NCI-H2107 treated with DMSO at 0.1 percent for 48 hours (cell line): ENCODE data around the gene CD2BP2.
A peak's percentile ranks its signal among the peaks of the same experiment; 100 is the strongest.

Experiments
- DNase-seq: peaks from one replicate; lab custom pipeline; 2025; ENCODE audit not compliant: unreplicated experiment; lab: John Stamatoyannopoulos, UW

CD2BP2 gene

DNA sequence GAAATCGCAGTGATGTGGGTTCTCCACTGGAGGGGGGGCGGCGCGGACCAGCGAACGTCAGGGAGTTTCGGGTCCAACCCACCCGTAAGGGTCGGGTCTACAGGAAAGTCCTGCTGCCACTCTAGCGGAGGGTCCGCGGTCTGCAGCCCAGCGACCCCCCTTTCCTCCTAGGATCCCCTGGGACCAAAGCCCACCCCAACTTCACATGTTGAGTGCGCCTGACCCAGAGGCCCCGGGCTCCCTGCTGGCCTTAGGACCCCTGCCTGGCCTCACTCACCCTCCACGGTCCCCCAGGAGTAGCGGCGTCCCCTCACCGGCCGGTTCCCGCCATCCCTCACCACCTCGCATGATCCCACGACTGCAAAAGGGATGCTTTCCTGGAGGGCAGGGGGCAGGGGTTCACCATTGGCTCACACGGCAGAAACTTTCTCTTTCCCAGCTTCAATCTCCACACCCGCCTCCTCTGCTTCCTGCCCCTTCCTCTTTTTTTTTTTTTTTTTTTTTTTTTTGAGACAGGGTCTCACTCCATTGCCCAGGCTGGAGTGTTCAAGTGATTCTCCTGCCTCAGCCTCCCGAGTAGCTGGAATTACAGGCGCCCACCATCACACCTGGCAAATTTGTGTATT, 24.2 kb upstream of the CD2BP2 start:
- DNase-seq = no peak

DNA sequence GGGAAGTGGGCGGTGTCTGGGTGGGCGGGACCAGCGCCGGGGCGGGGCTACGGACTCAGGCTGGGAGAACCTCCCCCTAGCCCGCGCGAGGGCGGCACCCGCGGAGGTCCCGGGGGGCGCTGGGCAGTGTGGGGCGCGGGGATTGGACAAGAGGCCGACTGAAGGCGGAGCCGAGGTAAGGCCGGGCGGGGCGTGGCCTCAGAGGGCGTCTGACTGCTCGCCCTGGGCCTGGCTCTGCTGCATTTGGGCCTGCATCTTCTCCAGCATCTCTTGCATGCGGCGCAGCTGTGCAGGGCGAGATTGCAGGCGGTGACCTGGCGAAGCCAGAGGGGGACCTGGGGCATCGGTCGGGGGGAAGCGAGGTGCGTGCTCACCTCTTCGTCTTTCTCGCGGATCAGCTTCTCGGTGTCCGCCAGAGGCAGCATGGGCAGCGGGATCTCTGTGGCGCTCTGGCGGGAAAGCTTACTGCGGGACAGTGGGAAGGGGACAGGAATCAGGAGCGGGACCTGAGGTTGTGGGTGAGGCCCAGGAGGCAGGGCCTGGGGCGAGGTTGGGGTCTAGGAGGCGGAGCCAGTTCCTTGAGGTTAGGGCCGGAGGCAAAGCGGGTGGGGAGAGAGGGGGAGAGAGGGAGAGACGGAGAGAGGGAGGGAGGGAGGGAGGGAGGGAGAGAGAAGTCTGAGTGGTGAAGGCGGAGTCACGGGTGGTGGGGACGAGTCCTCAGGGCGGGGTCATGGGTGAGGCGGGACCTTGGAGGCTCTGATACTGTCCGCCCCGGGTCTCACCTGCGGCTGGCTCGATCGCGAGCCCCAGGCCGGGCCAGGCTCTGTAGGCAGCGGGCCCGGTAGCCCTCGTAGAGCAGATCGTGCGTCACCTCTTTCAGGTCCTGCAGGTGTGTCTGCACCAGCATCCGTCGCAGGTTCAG, 23.4 kb upstream of the CD2BP2 start:
- peak; percentile 73 for DNase-seq

DNA sequence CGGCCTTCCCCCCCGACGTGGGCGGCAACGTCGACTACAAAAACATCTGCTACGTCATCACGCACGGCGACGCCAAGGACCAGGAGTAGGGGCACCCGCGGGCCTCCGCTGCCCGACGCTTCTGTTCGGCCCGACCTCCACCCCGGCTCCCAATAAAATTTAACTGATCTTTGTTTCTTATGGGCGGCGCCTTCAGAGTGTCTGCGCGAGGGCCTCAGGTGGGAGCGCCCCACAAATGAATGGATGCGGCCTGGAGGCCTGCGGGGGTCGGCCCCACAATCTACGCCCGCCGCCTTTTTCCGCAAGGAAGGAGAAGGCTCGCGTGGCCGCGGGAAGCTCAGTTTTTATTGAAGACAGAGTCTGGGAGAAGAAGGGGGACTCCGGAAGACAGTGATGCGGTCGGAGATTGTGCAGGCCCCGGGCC, 22.7 kb upstream of the CD2BP2 start:
- peak; percentile 73 for DNase-seq

DNA sequence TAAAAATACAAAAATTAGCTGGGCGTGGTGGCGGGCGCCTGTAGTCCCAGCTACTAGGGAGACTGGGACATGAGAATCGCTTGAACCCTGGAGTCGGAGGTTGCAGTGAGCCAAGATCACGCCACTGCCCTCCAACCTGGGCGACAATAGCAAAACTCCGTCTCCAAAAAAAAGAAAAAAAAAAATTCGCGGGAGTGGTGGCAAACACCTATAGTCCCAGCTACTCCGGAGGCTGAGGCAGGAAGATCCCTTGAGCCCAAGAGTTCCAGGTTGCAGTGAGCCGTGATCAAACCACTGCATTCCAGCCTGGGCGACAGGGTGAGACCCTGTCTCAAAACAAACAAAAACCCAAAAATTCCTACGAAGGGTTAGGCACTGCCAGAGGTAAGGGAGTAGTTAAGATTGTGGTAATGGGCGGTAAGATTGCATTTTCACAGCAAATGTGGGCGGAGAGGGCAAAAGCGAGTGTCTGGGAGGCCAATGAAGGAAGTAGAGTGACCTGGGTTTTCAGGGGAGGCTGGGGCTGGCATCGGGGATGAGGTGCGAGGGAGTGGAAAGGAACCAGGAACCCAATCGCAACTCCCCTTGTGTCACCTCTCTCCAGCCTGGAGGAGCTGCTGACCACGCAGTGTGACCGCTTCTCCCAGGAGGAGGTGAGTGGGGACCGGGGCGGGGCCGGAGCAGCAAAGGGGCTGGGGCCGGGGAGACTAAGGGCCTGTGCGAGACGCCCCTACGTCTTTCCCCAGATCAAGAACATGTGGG, 22.1 kb upstream of the CD2BP2 start:
- DNase-seq = no peak

DNA sequence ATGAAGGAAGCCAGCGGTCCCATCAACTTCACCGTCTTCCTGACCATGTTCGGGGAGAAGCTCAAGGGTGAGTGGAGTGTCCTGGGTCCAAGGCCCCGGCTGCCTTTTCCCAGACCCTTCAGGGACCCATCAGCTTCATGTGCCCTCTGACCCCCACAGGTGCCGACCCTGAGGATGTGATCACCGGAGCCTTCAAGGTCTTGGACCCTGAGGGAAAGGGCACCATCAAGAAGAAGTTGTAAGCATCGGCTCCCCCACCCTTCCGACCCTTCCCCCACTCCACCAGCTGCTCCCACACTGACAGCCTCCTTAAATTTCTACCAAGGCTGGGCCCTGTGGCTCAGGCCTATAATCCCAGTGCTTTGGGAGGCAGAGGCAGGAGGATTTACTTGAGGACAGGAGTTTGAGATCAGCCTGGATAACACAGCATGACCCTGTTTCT, 21.4 kb upstream of the CD2BP2 start:
- DNase-seq = no peak

DNA sequence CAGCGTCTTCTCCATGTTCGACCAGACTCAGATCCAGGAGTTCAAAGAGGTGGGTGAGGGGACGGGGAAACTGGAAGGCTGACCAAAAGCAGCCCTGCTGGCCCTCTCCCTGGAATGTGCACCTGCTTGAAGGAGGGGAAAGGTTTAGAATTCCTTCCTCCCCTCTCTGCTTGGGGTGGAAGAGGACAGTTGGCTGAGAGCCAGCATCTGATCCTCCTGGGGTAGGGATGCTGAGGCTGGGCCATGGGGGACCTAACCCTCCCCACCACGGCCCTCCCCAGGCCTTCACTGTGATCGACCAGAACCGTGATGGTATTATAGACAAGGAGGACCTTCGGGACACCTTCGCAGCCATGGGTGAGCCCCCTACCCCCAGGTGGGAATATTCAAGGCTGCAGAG, 20.8 kb upstream of the CD2BP2 start:
- DNase-seq = no peak

DNA sequence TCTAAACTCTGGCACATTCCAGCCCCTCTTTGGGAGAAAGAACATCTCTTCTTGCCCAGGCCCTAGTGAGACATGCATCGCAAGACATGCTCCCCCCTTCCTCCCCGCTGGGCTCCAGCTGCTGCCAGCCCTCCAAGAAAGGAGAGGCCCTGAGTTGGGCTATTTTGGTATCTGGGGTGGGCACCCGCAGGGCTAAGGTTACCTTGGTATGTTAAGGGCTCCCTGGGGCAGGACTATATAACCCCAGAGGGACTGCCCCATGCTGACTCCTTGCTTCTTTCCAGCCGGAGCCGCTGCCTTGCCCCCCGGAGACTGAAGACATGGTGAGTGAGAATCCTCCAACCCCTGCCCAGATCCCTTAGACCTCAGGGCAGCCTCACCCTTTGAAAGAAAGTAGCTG, 19.4 kb upstream of the CD2BP2 start, which contains the start of gene MYL11:
Gene MYL11 (plus strand): TSS at position 265 of the 400 bp plus-strand sequence. CDS start 56 bp downstream, at position 321.
- DNase-seq = no peak

DNA sequence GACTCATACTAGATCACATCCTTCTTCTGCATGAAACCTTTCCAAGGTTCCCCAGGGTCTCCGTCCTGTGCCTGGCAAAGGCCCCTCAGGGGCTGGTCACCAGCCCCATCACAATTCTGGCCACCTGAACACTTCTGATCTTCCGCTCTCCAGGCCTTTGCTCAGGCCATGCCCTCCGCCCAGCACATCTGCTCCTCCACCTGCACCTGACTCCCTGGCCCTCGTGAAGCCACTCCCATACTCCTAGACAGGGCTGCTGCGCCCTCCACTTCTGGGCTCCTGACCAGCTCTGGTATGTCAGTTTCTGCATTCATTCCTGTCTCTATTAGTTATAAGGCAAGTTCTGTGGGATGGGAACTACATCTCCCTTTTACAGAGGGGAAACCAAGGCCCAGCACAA, 17.6 kb upstream of the CD2BP2 start:
- no peak for DNase-seq

DNA sequence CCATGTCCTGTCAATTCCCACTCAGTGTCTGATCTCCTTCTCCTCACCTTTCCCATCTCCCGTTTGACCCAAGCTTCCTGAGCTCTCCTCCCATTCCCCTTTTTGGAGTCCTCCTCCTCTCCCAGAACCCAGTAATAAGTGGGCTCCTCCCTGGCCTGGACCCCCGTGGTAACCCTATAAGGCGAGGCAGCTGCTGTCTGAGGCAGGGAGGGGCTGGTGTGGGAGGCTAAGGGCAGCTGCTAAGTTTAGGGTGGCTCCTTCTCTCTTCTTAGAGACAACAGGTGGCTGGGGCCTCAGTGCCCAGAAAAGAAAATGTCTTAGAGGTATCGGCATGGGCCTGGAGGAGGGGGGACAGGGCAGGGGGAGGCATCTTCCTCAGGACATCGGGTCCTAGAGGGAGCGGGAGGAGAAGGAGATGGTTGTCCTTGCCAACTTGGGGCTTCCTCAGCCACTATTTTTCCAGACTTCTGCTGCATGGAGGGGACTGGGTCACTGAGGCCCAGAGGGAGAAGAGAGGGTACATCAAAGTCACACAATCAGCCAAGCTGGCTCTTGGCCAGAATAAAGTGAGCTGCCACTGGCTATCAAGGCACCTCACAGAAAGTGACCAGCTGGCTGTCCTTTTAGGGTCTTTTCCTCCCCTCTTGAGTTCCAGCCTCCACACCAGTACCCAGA, 17.1 kb upstream of the CD2BP2 start:
- DNase-seq = no peak

DNA sequence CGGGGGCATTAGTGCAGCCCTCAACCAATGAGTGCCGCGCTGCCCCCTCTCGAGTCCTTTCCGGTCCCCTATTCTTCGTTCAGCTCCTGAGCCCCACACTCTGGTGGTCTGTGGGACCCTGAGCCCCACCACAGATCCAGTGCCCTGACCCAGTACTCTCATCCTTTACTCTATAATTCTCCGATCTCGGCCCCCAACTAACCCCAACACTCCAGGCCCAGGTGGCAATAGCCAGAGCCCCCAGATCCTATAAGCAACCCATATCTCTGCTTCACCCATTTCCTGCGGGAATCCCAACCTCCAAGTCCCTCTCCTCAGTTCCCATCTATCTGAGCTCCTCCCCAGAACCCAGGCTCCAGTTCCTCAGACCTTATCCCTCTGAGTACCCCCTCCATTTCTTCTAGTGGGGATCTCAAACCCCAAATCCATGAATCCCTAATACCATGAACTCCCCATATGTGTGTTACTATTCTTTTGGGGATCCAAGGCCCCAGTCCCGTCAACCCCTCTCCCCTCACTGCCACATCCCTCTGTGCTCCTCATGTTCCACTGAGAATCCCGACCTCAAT, 16.2 kb upstream of the CD2BP2 start:
- DNase-seq = no peak

DNA sequence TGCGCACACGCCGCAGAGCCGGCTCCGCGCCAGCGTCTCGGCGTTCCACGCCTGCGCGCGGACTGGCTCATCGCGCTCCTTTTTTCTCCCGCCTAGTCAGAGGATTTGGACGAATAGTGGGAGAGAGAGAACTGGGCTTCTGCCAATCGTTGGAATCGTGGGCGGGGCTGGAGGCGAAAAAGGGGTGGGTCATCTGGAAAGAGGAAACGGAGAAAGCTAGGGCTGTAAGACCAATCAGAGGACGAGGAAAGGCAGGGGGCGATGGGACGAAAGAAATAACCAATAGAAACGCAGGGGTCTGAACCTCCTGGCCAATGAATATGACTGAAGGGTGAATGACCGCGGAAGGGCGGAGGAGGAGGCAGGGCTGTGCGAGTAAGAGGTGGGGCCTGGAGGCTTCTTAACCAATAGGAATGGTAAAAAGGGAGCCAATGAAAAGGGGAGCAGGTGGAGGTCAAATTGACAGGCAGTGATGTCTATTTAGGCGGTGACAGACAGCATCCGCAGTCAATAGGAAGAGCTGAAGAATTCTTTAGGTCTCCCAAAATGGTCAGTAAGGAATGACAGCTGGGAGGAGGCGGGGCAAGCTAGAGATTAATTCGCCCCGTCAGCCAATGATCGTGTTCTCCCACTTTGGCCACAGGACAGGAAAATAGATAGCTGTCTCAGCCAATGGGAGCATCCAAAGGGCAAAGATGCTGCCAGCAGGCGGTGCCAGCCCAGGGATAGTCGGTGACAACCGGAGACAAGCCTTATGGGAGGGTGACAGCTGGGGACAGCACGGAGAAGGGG, 15.5 kb upstream of the CD2BP2 start, which contains the start of gene TBC1D10B:
Gene TBC1D10B (minus strand): TSS at position 39 of the 792 bp plus-strand sequence. CDS start 311 bp downstream, outside the sequence.
- DNase-seq = peak; percentile 100

DNA sequence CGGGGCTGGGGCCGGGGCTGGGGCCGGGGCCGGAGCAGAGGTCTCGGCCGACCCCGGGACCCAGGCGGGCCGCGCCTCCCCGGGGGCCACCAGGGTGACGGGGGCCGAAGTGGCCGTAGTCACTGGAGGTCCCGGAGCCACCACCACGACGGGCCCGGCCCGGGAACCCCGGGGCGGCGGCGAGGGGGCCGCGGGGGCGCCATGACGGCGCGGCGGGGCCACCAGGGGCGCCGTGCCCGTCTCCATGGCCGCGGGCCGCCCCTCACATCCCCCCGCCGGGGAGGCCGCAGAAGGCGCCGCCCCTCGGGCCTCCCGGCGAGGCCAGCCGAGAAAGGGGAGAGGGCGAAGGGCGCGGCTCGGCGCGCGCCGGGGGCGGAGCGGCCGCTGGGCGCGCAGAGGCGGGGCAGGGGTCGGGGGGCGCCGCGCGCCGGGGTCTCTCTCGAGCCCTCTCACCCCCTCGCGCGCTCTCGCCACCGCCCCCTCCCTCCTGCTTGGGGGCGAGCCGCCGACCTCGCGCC, 14.9 kb upstream of the CD2BP2 start:
- no peak for DNase-seq

DNA sequence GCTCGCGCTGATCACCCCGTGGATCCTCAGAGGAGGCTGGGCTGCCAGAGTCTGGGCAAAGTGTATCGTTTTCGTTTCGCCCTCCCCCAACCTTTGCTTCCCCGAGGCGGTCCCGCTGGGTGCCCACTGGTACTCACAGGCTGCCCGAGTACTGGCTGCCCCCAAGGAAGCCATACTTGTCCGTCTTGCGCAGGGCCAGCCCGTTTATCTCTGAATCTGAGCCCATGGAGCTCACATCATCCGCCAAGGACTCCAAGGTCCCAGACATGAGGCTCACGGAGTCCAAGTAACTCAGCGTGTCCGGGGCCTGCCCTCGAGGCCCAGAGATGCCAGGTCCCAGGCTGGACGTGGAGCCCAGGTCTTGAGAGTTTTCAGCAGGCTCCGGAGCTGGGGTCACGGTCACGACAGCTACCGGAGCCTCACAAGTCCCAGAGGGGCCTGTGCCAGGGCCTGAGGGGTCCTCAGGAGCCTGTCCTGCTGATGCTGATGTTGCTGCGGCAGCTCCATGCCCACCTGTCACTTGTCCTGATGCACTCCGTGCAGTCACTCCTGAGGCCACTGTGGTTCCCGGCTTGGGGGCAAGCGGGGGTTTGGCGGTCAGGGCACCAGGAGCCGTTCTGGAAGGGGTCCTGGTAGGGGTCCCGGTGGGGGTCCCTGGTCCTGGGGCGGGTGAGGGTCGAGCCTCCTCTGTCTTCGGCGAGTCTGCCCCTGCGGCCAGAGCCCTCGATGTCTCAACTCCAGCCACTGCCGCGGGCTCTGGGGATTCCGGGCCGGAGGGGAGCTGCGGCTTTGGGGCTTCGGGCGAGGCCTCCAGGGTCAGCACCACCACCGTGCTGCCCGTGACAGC, 14.2 kb upstream of the CD2BP2 start:
- DNase-seq = no peak

DNA sequence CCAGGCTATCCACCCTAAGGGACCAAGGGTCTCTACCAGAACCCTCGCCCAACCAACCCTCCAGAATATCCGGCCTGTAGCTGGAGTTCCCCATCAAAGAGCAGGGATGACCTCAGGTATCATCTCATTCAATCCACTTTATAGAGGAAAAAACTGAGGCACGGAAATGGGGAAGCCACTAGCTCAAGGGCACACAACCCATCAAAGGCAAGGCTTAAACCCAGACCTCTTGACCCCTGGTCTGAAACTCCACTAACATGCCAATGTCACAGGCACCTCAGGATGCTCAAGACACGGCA, 13.6 kb upstream of the CD2BP2 start:
- DNase-seq = no peak

DNA sequence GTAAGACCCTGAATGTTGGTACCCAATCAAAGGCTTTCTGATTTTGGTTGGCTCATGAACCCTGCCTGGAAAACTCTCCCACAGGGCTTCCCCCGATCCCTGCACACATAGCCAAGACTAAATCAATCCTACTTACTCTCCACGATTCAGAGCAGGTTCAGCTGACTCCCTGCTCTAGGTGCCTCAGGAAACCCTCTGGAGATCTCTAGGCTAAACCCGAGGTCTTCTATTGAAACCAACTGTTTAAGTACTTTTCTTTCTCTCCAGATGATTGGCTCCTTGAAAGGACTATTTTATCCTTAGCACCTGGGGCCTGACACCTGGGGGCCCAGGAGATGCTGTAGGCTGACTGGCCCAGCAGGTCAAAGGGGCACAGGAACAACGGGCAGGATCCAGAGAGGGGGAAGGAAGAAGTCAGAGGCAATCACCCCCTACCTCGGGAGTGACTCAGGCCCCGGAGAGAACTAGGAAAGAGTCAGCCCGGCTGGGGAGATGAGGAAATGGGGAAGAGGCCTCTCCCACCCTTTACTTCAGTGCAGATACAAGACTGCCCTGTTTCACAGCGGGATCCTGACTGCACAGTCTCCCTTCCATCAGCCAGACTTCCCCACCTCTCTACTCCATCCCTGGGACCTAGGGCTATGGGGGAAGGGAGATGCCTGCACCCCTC, 13.1 kb upstream of the CD2BP2 start:
- DNase-seq = no peak

DNA sequence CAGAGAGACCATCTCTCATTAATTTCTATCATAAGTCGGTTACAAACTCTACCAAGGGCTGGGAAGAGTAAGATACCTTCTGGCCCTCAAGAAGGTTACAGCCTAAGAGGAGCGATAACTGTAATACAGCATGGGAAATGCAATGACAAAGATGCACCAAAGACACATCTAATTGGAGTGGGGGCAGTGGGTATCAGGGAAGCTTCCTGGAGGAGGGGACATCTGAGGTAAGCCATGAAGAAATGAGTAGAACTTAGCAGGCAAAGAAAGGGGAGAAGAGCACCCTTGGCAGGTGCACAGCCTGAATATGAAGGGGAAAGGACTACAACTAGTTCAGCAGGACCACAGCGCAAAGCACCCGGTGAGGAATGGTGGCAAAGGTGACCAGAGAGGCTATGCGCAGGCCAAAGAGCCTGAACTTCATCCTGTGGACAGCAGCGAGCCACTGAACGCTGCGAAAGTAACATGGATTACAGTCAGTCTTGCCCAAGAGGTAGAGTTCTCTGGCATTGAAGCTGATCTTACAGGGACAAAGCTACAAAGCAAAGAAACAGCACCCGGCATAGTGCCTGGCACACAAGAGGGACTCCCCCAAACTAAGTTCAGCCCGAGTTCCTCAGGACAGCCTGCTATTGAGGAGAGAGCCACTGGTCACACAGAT, 12.4 kb upstream of the CD2BP2 start:
- DNase-seq = no peak

DNA sequence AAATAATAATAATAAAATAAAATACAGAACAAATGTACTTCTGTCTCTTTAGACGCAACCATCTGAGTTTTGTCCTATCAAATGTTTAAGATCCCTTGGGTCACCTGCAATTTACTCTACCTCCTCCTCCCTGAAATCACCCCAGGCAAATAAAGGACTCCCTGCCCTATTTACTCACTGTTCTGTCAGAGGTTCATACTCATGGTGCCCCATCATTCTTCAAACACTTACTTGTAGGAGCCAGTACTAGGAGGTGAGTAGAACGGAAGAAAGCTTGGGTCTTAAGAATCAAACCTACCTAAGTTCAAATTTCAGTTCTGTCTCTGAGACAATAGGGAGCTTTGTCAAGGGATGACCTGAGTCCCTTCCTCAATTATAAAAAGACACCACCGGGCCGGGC, 11.4 kb upstream of the CD2BP2 start:
- no peak for DNase-seq

DNA sequence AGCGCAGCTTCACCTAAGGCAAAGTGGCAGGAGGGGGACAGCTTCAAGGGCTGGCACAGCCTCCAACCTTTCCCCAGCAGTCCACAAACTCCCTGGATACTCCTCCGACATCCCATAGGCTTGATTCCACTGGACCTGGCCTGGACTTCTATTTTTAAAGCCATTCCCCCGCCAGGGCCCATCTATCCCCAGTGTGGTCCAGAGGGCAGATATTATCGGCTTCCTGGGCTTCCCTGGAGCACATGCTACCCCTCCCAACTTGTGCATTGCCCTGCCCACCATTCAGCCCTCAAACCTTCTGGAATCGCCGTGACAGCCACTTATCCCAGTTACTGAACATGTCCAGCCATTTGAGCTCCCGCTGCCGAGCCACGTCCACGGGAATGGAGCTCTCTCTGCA, 10.1 kb upstream of the CD2BP2 start:
- DNase-seq = no peak
